WERI-Rb-1 (cell line): ENCODE measurements around the gene KLHL29.
A peak's percentile ranks its signal among the peaks of the same experiment; 100 is the strongest.

Experiments
- DNase-seq: peaks from one replicate; pipeline ENCODE4 v3.0.0-alpha.2; 2020
- H3K27ac ChIP-seq: fragments of 250-450 bp; sonication (Bioruptor Pico); 2 replicates; pipeline ENCODE4 v1.5.1; 2020; ENCODE audit warnings: mild to moderate bottlenecking, moderate library complexity
- H3K27me3 ChIP-seq: fragments of 250-450 bp; sonication (Bioruptor Pico); 2 replicates; pipeline ENCODE4 v1.5.1; 2021; ENCODE audit warnings: mild to moderate bottlenecking, low read depth, moderate library complexity; ENCODE audit not compliant: insufficient read depth, severe bottlenecking
- H3K36me3 ChIP-seq: fragments of 250-450 bp; sonication (Bioruptor Pico); 2 replicates; pipeline ENCODE4 v1.5.1; 2020; ENCODE audit warnings: mild to moderate bottlenecking, moderate library complexity
- H3K4me3 ChIP-seq: 2 replicates; pipeline ENCODE4 v1.5.1; 2011; ENCODE audit warnings: low read depth, mild to moderate bottlenecking, control low read depth, low read length
- H3K9me3 ChIP-seq: fragments of 250-450 bp; sonication (Bioruptor Pico); 2 replicates; pipeline ENCODE4 v1.5.1; 2021; ENCODE audit warnings: mild to moderate bottlenecking, moderate library complexity; ENCODE audit not compliant: severe bottlenecking
- TF ChIP-seq, protein P1 (sequence below): IDR thresholded peaks from 2 replicates; pipeline ENCODE4 v1.5.1; 2011; ENCODE audit warnings: low read depth, mild to moderate bottlenecking, control low read depth, inconsistent platforms, low read length

KLHL29 gene

DNA sequence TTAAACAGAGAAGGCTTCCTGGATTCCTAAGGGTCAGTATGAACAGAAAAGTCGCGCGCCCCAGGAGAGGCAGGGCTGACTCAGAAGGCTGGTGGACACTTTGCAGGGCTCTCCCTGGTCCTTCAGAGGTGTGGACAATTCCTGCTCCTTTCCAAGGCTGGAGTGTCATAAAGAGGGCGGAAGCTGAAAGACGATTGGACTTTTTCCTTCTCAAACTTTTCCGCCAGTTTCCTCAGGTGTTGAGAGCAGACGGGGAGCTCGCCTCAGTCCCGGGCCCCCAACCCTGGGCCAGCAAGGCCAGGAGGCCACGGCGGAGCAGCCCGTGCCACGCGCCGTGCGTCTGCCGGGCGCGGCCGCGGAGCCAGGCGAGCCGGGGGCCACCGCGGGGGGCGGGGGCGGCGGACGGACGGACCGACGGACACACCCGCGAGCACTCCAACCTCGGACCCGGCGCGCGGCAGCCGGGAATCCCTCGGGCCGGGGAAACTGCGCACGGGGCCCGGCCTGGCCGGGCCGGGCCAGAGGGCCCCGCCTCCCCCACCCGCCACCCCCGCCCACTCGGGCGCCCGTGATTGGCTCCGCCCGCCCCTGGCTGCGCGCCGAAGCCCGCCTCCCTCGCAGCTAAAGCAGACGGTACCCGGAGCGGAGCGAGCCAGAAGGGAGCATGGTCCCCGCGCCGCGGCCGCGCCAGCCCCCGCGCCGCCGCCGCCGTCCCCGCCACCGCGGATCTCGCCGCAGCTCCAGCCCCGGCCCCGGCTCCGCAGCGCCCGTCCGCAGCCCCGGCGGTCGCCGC is at the start of gene KLHL29:
TSS of gene KLHL29 (plus strand) at position 629 of the 793 bp plus-strand sequence. CDS start 177,018 bp downstream, outside the sequence.
- peak; percentile 89 for DNase-seq
- Histone ChIP-seq H3K27ac (no peak within 1 kb of the TSS), H3K9me3 (no peaks in the 10 kb centered on the region), H3K36me3 (no peaks in the 10 kb centered on the region), H3K27me3 (no peaks in the 10 kb centered on the region), H3K4me3 (peak within 1 kb of the TSS; percentile 65)
- TF ChIP-seq, protein P1, sequence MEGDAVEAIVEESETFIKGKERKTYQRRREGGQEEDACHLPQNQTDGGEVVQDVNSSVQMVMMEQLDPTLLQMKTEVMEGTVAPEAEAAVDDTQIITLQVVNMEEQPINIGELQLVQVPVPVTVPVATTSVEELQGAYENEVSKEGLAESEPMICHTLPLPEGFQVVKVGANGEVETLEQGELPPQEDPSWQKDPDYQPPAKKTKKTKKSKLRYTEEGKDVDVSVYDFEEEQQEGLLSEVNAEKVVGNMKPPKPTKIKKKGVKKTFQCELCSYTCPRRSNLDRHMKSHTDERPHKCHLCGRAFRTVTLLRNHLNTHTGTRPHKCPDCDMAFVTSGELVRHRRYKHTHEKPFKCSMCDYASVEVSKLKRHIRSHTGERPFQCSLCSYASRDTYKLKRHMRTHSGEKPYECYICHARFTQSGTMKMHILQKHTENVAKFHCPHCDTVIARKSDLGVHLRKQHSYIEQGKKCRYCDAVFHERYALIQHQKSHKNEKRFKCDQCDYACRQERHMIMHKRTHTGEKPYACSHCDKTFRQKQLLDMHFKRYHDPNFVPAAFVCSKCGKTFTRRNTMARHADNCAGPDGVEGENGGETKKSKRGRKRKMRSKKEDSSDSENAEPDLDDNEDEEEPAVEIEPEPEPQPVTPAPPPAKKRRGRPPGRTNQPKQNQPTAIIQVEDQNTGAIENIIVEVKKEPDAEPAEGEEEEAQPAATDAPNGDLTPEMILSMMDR, result no peak

DNA sequence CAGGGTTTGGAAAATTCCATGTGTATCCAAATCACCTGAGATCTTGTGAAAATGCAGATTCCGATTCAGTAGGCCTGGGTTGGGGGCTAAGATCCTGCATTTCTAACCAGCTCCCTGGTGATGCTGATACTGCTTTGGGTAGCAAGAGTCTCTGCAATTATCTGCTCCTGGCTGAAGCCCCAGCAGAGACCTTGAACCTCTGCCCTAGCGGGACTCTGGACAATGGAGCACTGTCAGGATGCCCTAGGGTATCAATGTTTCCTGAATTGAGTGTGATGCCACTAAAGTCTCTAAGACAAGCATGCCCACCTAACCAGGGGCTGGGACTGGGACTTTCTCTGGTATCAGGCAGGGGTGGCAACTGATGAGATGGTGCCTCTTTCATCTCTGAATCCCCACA is 49.4 kb upstream of the KLHL29 start:
- TF ChIP-seq, protein P1, result no peak
- Histone ChIP-seq H3K27ac (no peak overlapping the region), H3K9me3 (no peaks in the 10 kb centered on the region), H3K4me3 (no peak overlapping the region), H3K36me3 (no peaks in the 10 kb centered on the region), H3K27me3 (no peaks in the 10 kb centered on the region)
- DNase-seq, result no peak

GRCh38 chr2:23342075-23342474 is 42.9 kb upstream of the KLHL29 start:
- no peak overlapping the region for H3K27ac ChIP-seq
- H3K4me3 ChIP-seq, result no peak overlapping the region
- no peak for DNase-seq
- peaks cover 6% of the 10 kb centered on the region for H3K9me3 ChIP-seq
- H3K36me3 ChIP-seq, result no peaks in the 10 kb centered on the region
- no peaks in the 10 kb centered on the region for H3K27me3 ChIP-seq
- TF ChIP-seq, protein P1, result no peak

DNA sequence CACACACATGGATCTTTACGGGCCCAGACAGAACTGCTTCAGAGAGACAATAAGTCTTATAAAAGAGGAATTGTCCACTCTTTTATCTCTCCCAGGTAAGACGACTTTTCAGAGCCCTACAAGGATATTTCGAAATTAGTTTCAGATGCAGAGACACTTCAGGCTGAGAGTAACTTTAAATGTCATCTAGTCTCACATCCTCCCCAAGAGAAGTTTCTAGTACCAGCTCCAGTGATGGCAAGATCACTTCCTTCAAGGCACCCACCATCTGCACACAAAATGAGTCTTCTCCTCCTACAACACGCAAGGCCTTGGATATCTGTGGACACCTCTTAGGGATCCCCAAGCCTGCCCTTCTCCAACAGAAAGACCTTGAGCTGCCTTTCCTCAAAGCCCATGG is 39.0 kb upstream of the KLHL29 start:
- Histone ChIP-seq H3K27ac (no peak overlapping the region), H3K27me3 (no peaks in the 10 kb centered on the region), H3K36me3 (no peaks in the 10 kb centered on the region), H3K4me3 (no peak overlapping the region), H3K9me3 (peaks cover 6% of the 10 kb centered on the region)
- TF ChIP-seq, protein P1, result no peak
- no peak for DNase-seq

- H3K27ac ChIP-seq, result no peak overlapping the region
- no peaks in the 10 kb centered on the region for H3K27me3 ChIP-seq
- H3K4me3 ChIP-seq, result no peak overlapping the region
- H3K36me3 ChIP-seq, result no peaks in the 10 kb centered on the region
- TF ChIP-seq, protein P1, result no peak
- no peak for DNase-seq
- peaks cover 6% of the 10 kb centered on the region for H3K9me3 ChIP-seq
Observed at GRCh38 chr2:23346781-23347180, 38.2 kb upstream of the KLHL29 start.
